Left forelimb (tissue), 1 donor: ENCODE measurements around the gene OFD1.

ENCODE experiments used
- DNase-seq: peaks from one replicate; pipeline ENCODE4 v3.0.0-alpha.2; 2018; ENCODE audit warnings: low spot score

Gene OFD1

GRCh38 chrX:13734278-13735172 lies at the start of gene OFD1, which contains the start of gene TRAPPC2:
TSS of gene OFD1 (plus strand) at chrX:13734748. CDS start at chrX:13735072, 324 bp downstream.
TSS of gene TRAPPC2 (minus strand) at chrX:13734620. CDS start at chrX:13719963, 14,657 bp downstream.
- peak; percentile 89 for DNase-seq

GRCh38 chrX:13685126-13685763 lies 49.3 kb upstream of the OFD1 start:
- DNase-seq, result no peak

- no peak for DNase-seq
Measured at GRCh38 chrX:13687203-13687602, 47.3 kb upstream of the OFD1 start.

GRCh38 chrX:13688384-13688957 lies 46.1 kb upstream of the OFD1 start:
- DNase-seq, result no peak

GRCh38 chrX:13688958-13689740 lies 45.4 kb upstream of the OFD1 start, which contains the start of gene RAB9A:
TSS of gene RAB9A (plus strand) at chrX:13689128. CDS start at chrX:13708747, 19,619 bp downstream.
- DNase-seq, result peak; percentile 90

- no peak for DNase-seq
Measured at GRCh38 chrX:13689741-13690211, 44.8 kb upstream of the OFD1 start.

GRCh38 chrX:13690836-13691235 lies 43.7 kb upstream of the OFD1 start:
- no peak for DNase-seq

GRCh38 chrX:13691841-13692371 lies 42.6 kb upstream of the OFD1 start:
- DNase-seq, result no peak

GRCh38 chrX:13692771-13693231 lies 41.7 kb upstream of the OFD1 start:
- DNase-seq, result no peak

- no peak for DNase-seq
Measured at GRCh38 chrX:13693341-13693961, 41.1 kb upstream of the OFD1 start.

GRCh38 chrX:13694359-13694758 lies 40.2 kb upstream of the OFD1 start:
- no peak for DNase-seq

GRCh38 chrX:13694983-13695382 lies 39.6 kb upstream of the OFD1 start:
- no peak for DNase-seq

GRCh38 chrX:13695601-13696115 lies 38.9 kb upstream of the OFD1 start:
- DNase-seq, result no peak

- DNase-seq, result no peak
Measured at GRCh38 chrX:13697455-13697854, 37.1 kb upstream of the OFD1 start.

GRCh38 chrX:13697976-13698375 lies 36.6 kb upstream of the OFD1 start:
- DNase-seq, result no peak

- no peak for DNase-seq
Measured at GRCh38 chrX:13698432-13698831, 36.1 kb upstream of the OFD1 start.

- DNase-seq, result no peak
Measured at GRCh38 chrX:13699183-13699826, 35.2 kb upstream of the OFD1 start.

GRCh38 chrX:13700380-13700779 lies 34.2 kb upstream of the OFD1 start:
- DNase-seq, result no peak

GRCh38 chrX:13702111-13702789 lies 32.3 kb upstream of the OFD1 start:
- DNase-seq, result no peak

GRCh38 chrX:13703135-13703534 lies 31.4 kb upstream of the OFD1 start:
- no peak for DNase-seq
